ENCODE results near the gene WDR91. TPM values are rescaled to one million over a fixed set of nuclear protein-coding genes. Genes with fewer than 3 reads are reported as not detected.

The WDR91 gene
- total and polyA plus RNA-seq, 11 donors: 3.0 to 11.4 (median 5.7) TPM

DNA sequence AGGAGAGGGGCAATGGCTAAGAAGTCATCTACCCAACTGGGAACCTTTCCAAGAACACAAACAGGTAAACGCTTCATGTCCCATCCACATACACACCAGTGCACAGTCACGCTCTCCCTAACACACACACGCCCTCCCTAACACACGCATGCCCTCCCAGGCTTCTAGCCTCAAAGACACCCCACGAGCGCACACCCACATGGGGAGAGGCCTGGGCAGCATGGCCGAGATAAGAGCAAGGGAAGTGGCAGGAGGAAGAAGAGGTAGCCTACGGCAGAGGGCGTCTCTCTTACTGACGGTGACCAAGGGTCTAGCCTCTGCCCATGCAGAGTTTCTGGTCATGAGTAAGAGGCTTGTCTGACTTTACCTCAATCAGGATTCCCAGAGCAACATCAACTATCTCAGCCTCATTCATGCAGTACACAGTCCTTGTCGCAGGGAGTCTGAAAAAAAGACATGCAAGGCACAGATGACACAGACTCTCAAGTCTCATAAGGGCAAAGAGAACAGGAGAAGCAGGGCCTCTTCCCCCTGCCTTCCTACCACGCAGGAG is 43.9 kb downstream of the WDR91 start:
- DNase-seq (no peak), ATAC-seq (no peak)
- intact Hi-C loops (cut with DNase I): loop anchor here in 5 of 10 donors (5.0 to 10.0 kb wide), 4 partner anchors 180 to 483 kb away; partner anchors contain the start of genes AGBL3 (in 3 of the 5) and CALD1 (in 2 of the 5)
- H3K4me1 ChIP-seq: peaks cover 14 to 77% (median 64%) of the 10 kb centered on the region in 12 donors
- H3K27ac ChIP-seq: peak overlapping the region in 11 of 12 donors; percentile 28 to 81 (median 71)
- 74 to 87% (median 78%) methylated on average over 12 of the region's 12 CpGs for WGBS, 4 donors
- no peaks in the 10 kb centered on the region for H3K9me3 ChIP-seq
- H3K27me3 ChIP-seq: no peaks in the 10 kb centered on the region
- TF ChIP-seq, protein P1, sequence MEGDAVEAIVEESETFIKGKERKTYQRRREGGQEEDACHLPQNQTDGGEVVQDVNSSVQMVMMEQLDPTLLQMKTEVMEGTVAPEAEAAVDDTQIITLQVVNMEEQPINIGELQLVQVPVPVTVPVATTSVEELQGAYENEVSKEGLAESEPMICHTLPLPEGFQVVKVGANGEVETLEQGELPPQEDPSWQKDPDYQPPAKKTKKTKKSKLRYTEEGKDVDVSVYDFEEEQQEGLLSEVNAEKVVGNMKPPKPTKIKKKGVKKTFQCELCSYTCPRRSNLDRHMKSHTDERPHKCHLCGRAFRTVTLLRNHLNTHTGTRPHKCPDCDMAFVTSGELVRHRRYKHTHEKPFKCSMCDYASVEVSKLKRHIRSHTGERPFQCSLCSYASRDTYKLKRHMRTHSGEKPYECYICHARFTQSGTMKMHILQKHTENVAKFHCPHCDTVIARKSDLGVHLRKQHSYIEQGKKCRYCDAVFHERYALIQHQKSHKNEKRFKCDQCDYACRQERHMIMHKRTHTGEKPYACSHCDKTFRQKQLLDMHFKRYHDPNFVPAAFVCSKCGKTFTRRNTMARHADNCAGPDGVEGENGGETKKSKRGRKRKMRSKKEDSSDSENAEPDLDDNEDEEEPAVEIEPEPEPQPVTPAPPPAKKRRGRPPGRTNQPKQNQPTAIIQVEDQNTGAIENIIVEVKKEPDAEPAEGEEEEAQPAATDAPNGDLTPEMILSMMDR (IDR thresholded peaks at IDR 0.05): no peak
- TF ChIP-seq POLR2A (IDR thresholded peaks at IDR 0.05): no peak
- peaks cover 0 to 53% (median 40%) of the 10 kb centered on the region in 9 donors for H3K36me3 ChIP-seq
- peak overlapping the region in 1 of 12 donors; percentile 15 for H3K4me3 ChIP-seq

DNA sequence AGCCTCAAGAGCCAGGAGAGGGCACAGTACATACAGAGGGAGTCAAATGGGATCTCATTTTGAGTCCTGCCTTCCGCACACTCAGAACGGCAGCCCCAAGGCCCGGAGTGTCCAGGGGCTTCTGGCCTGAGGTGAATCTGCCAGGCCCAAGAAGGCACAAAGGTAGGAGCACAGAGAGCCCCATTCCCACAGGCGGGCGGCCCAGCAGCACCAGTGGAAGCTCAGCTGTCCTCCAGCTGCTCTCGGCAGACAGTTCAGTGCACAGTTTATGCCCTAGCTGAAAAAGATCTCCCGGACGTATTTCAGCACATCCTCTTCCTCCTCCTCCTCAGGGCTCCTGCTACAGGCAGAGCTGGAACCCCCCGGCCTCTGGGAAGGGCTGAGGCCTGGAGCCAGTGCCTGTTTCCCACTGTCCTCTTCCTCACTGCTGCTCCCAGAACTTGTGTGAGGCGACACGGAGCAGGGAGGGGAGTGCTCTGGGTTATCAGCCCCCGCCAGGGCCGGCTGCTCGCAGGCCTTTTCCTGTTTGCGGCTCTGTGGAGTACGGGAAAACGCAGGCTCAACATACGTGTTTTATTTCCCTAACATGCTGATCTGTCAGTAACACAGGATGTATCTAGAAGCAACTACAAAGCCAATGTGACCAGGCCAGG is 44.9 kb downstream of the WDR91 start:
- intact Hi-C loops (cut with DNase I): loop anchor here in 5 of 10 donors (5.0 to 10.0 kb wide), 4 partner anchors 179 to 482 kb away; partner anchors contain the start of genes AGBL3 (in 3 of the 5) and CALD1 (in 2 of the 5)
- TF ChIP-seq POLR2A (IDR thresholded peaks at IDR 0.05): no peak
- Histone ChIP-seq H3K27me3 (no peaks in the 10 kb centered on the region), H3K4me3 (peak overlapping the region in 2 of 12 donors; percentile 6 to 11), H3K36me3 (peaks cover 0 to 61% (median 40%) of the 10 kb centered on the region in 9 donors), H3K4me1 (peaks cover 19 to 80% (median 69%) of the 10 kb centered on the region in 12 donors), H3K9me3 (no peaks in the 10 kb centered on the region), H3K27ac (peak overlapping the region; percentile 28 to 81 (median 69))
- DNase-seq (peak in 2 of 5 donors; percentile 42 to 52), ATAC-seq (peak in 2 of 4 donors; percentile 1 to 19)
- WGBS, 4 donors: 55 to 70% (median 64%) methylated on average over 13 to 18 of the region's 18 CpGs

DNA sequence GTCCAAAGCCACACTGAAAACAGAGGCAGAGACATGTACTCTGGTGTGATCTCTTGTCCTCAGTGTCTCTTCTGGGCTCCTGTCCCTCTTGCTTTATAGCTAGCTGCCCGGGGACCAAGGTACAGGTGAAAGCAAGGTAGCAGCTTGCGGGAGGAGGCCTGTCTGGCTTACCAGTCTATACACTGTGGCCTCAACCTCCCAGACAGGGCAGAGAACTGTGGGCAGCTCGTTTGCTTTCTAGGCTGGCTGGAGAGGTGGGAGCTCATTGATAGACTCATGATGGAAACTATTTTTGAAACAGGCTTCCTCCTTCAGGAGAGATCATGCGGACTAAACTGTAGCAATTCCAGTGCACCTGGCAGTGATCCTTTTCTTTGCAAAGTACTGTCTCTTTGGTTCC is 45.5 kb downstream of the WDR91 start:
- no peaks in the 10 kb centered on the region for H3K9me3 ChIP-seq
- intact Hi-C loops (cut with DNase I): loop anchor here in 5 of 10 donors (5.0 to 10.0 kb wide), 4 partner anchors 179 to 481 kb away; partner anchors contain the start of genes AGBL3 (in 3 of the 5) and CALD1 (in 2 of the 5)
- peaks cover 0 to 61% (median 40%) of the 10 kb centered on the region in 9 donors for H3K36me3 ChIP-seq
- H3K4me1 ChIP-seq: peaks cover 23 to 80% (median 72%) of the 10 kb centered on the region in 12 donors
- no peak for ATAC-seq
- TF ChIP-seq, protein P1 (IDR thresholded peaks at IDR 0.05): no peak
- no peak for TF ChIP-seq POLR2A (IDR thresholded peaks at IDR 0.05)
- DNase-seq: no peak
- 61 to 76% (median 72%) methylated on average over 4 of the region's 4 CpGs for WGBS, 4 donors
- H3K27ac ChIP-seq: peak overlapping the region; percentile 28 to 81 (median 69)
- H3K27me3 ChIP-seq: no peaks in the 10 kb centered on the region
- H3K4me3 ChIP-seq: no peak overlapping the region

DNA sequence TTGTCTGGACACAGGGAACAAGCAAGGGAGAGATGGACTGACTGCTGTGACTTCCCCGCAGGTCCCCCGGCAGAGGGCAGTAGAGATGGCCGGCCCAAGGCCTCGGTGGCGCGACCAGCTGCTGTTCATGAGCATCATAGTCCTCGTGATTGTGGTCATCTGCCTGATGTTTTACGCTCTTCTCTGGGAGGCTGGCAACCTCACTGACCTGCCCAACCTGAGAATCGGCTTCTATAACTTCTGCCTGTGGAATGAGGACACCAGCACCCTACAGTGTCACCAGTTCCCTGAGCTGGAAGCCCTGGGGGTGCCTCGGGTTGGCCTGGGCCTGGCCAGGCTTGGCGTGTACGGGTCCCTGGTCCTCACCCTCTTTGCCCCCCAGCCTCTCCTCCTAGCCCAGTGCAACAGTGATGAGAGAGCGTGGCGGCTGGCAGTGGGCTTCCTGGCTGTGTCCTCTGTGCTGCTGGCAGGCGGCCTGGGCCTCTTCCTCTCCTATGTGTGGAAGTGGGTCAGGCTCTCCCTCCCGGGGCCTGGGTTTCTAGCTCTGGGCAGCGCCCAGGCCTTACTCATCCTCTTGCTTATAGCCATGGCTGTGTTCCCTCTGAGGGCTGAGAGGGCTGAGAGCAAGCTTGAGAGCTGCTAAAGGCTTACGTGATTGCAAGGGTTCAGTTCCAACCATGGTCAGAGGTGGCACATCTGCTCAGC is 46.8 kb downstream of the WDR91 start:
- ATAC-seq: peak in 3 of 4 donors; percentile 14 to 50 (median 30)
- DNase-seq: peak in 2 of 5 donors; percentile 71 to 75
- intact Hi-C loops (cut with DNase I): loop anchor here in 5 of 10 donors (5.0 to 10.0 kb wide), 4 partner anchors 177 to 480 kb away; partner anchors contain the start of genes AGBL3 (in 3 of the 5) and CALD1 (in 2 of the 5)
- 74 to 81% (median 77%) methylated on average over 13 to 18 of the region's 18 CpGs for WGBS, 4 donors
- Histone ChIP-seq H3K27me3 (no peaks in the 10 kb centered on the region), H3K9me3 (no peaks in the 10 kb centered on the region), H3K4me3 (no peak overlapping the region), H3K4me1 (peaks cover 31 to 88% (median 80%) of the 10 kb centered on the region in 12 donors), H3K36me3 (peaks cover 0 to 61% (median 40%) of the 10 kb centered on the region in 9 donors), H3K27ac (peak overlapping the region in 11 of 12 donors; percentile 20 to 79 (median 48))
- TF ChIP-seq POLR2A (IDR thresholded peaks at IDR 0.05): no peak
- TF ChIP-seq, protein P1 (IDR thresholded peaks at IDR 0.05): peak in 1 of 12 donors; percentile 9

Data from heart left ventricle (tissue), 16 donors.